ENCODE measurements around the gene WDR19. TPM values are rescaled to one million over a fixed set of nuclear protein-coding genes. Genes with fewer than 3 reads are reported as not detected.
A peak's percentile ranks its signal among the peaks of the same experiment; 100 is the strongest.
"Not testable (repeated sequence)": the region's sequence is repeated elsewhere in the genome, so short reads cannot be mapped to it uniquely, and the experiment has no call there.

Gene WDR19
- total RNA-seq (12.1 TPM), polyA plus RNA-seq (1 to 10 TPM; 1.7 to 2.7 (median 2.6) TPM)

DNA sequence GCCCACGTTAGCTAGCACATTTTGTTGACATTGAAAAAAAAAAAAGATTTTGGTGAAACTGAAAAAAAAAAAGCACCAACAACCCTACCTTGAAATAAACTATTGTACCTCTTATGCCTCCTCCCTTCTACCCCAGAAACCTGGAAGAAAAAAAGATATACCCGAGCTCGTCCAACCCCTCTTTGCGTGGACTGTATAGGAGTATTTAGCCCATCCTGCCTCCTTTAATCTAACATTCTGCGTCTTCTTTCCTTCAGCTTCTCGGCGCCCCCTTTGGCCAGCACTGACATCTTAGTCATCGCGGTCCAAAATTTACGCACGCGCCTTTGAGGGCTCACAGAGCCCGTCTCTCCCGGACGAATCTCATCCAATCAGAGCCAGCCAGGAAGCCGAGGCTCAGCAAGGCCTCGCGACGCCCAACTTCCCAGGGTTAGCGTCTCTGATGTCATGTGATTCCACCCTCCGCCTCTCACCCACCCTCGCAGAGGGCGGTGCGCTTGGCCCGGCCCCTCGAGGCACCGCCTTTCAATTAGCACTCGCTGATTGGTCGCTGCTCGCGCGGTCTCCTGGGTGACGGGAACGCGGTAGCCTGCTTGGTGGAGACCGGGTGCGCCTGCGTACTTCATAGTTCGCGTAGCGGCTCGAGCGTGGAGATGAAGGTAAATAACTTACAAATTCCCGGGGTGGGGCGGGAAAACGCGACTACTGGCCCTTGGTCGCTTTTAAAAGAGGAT is at the start of gene WDR19:
WDR19 (plus strand) TSS at position 625 of the 734 bp plus-strand sequence; CDS start at position 654, 29 bp downstream.
- no peaks in the 10 kb centered on the region for H3K36me3 Mint-ChIP-seq
- H3K4me3 Mint-ChIP-seq: peak within 1 kb of the TSS in 1 of 4 donors; percentile 44
- no peaks in the 10 kb centered on the region for H3K9me3 ChIP-seq (ENCODE audit: control insufficient read depth in 2 of 2, low read length in 2 of 2)
- H3K27me3 Mint-ChIP-seq: peaks cover 30% of the 10 kb centered on the region
- H3K4me1 ChIP-seq (ENCODE audit: control insufficient read depth, insufficient read depth, low read length, poor library complexity, severe bottlenecking): peaks cover 16% of the 10 kb centered on the region
- H3K36me3 ChIP-seq (ENCODE audit: control insufficient read depth, insufficient read depth, low read length): no peaks in the 10 kb centered on the region
- H3K27ac Mint-ChIP-seq: no peak within 1 kb of the TSS
- H3K27me3 ChIP-seq (ENCODE audit: control insufficient read depth, insufficient read depth, low read length): peaks cover under 1% of the 10 kb centered on the region
- peaks cover 0 to 13% (median 4%) of the 10 kb centered on the region in 4 donors for H3K4me1 Mint-ChIP-seq
- DNase-seq: peak; percentile 97 to 99 (median 98)
- no peaks in the 10 kb centered on the region for H3K9me3 Mint-ChIP-seq
- peak; percentile 97 to 98 for ATAC-seq (ENCODE audit: low read depth in 2 of 2)
- peak within 1 kb of the TSS; percentile 81 for H3K27ac ChIP-seq (ENCODE audit: insufficient read depth, low read length, poor library complexity, severe bottlenecking)
- peak within 1 kb of the TSS; percentile 92 for H3K4me3 ChIP-seq (ENCODE audit: low read depth, low read length)

DNA sequence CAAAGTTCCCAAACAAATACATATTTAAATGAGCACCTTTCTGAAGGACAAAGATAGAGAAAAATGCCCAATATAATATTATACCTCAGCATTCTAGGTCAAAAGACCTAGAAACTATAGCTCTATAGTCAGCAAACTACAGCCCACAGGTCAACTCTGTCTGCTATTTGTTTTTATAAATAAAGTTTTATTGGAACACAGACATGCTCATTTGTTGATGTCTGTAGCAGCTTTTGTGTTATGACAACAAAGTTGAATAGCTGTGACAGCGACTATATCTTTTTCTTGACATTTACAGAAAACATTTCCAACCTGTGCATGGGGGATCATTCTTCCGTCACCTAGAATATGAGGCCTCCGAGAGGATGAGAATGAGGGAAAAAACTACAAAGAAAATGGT is 48.7 kb upstream of the WDR19 start:
- H3K27me3 ChIP-seq (ENCODE audit: control insufficient read depth, insufficient read depth, low read length): no peaks in the 10 kb centered on the region
- H3K27ac Mint-ChIP-seq: no peak overlapping the region
- no peaks in the 10 kb centered on the region for H3K9me3 Mint-ChIP-seq
- ATAC-seq (ENCODE audit: low read depth in 2 of 2) (no peak), DNase-seq (no peak)
- peaks cover 5% of the 10 kb centered on the region for H3K4me1 ChIP-seq (ENCODE audit: control insufficient read depth, insufficient read depth, low read length, poor library complexity, severe bottlenecking)
- H3K27ac ChIP-seq (ENCODE audit: insufficient read depth, low read length, poor library complexity, severe bottlenecking): no peak overlapping the region
- no peaks in the 10 kb centered on the region for H3K36me3 ChIP-seq (ENCODE audit: control insufficient read depth, insufficient read depth, low read length)
- H3K4me3 ChIP-seq (ENCODE audit: low read depth, low read length): no peak overlapping the region
- H3K27me3 Mint-ChIP-seq: no peaks in the 10 kb centered on the region
- H3K4me1 Mint-ChIP-seq: peaks cover 0 to 9% (median 4%) of the 10 kb centered on the region in 4 donors
- H3K36me3 Mint-ChIP-seq: peaks cover 13% of the 10 kb centered on the region
- no peak overlapping the region for H3K4me3 Mint-ChIP-seq
- no peaks in the 10 kb centered on the region for H3K9me3 ChIP-seq (ENCODE audit: control insufficient read depth in 2 of 2, low read length in 2 of 2)

DNA sequence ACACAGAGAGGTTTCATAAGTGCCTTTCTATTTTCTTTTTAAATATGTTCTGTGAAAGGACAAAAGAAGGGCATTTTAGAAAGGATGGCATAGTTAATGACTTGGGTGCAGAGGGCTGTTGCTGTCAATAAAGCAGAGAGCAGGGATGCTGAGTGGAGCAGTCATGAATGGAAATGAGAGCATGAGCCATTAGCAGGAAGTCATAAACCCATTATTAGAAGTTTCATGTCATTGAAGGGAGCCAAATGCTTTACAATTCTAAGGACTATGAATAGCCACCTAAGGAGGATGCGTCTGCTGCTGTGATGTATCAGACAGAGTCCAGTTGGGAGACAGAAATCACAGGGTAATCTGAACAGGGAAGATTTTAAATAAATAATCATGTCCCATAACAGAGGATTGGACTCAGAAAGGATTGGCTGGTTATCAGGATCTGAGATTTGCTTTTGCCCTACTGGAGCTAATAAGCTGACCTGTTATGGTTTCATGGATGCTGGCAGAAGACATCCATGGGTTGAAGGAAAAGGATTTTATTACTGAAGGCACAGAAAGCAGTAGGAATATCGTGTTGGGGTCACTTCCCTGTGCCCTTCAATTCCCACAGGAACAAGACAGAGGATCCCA is 47.5 kb upstream of the WDR19 start:
- H3K9me3 ChIP-seq (ENCODE audit: control insufficient read depth in 2 of 2, low read length in 2 of 2): no peaks in the 10 kb centered on the region
- Mint-ChIP-seq H3K27me3 (no peaks in the 10 kb centered on the region), H3K9me3 (no peaks in the 10 kb centered on the region), H3K27ac (peak overlapping the region in 1 of 3 donors; percentile 67), H3K4me1 (peaks cover 0 to 9% (median 4%) of the 10 kb centered on the region in 4 donors), H3K36me3 (peaks cover 11% of the 10 kb centered on the region), H3K4me3 (no peak overlapping the region)
- H3K4me3 ChIP-seq (ENCODE audit: low read depth, low read length): peak overlapping the region; percentile 43
- H3K27ac ChIP-seq (ENCODE audit: insufficient read depth, low read length, poor library complexity, severe bottlenecking): no peak overlapping the region
- DNase-seq (peak in 1 of 3 donors; percentile 17), ATAC-seq (ENCODE audit: low read depth in 2 of 2) (no peak)
- no peaks in the 10 kb centered on the region for H3K36me3 ChIP-seq (ENCODE audit: control insufficient read depth, insufficient read depth, low read length)
- H3K4me1 ChIP-seq (ENCODE audit: control insufficient read depth, insufficient read depth, low read length, poor library complexity, severe bottlenecking): peaks cover 5% of the 10 kb centered on the region
- H3K27me3 ChIP-seq (ENCODE audit: control insufficient read depth, insufficient read depth, low read length): no peaks in the 10 kb centered on the region

DNA sequence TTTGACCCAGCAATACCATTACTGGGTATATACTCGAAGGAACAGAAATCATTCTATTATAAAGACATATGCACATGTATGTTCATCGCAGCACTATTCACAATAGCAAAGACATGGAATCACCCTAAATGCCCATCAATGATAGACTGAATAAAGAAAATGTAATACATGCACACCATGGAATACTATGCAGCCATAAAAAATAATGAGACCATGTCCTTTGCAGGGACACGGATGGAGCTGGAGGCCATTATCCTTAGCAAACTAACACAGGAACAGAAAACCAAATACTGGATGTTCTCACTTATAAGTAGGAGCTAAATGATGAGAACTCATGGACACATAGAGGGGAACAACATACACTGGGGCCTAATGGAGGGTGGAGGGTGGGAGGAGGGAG is 44.1 kb upstream of the WDR19 start:
- DNase-seq; H3K27ac Mint-ChIP-seq; H3K27me3 Mint-ChIP-seq; H3K4me1 Mint-ChIP-seq; H3K36me3 ChIP-seq (ENCODE audit: control insufficient read depth, insufficient read depth, low read length); H3K27me3 ChIP-seq (ENCODE audit: control insufficient read depth, insufficient read depth, low read length); H3K9me3 ChIP-seq (ENCODE audit: control insufficient read depth in 2 of 2, low read length in 2 of 2); H3K27ac ChIP-seq (ENCODE audit: insufficient read depth, low read length, poor library complexity, severe bottlenecking); ATAC-seq (ENCODE audit: low read depth in 2 of 2); H3K4me3 ChIP-seq (ENCODE audit: low read depth, low read length); H3K36me3 Mint-ChIP-seq; H3K4me1 ChIP-seq (ENCODE audit: control insufficient read depth, insufficient read depth, low read length, poor library complexity, severe bottlenecking); H3K4me3 Mint-ChIP-seq; H3K9me3 Mint-ChIP-seq: not testable (repeated sequence)

DNA sequence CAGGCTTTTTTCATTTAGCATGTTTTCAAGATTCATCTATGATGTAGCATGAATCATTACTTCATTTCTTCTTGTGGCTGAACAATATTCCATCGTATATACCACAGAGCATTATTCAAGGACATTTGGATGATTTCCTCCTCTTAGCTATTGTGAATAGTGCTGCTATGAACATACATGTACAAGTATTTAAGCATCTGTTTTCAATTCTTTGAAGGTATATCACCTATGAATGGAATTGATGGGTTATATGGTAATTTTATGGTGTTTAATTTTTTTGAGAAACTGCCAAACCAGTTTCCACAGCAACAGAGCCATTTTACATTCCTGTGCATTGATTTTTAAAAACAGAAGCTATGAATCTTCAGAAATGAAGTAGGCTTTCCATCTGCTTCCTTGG is 36.1 kb upstream of the WDR19 start:
- Mint-ChIP-seq H3K27me3 (no peaks in the 10 kb centered on the region), H3K4me1 (no peaks in the 10 kb centered on the region), H3K27ac (no peak overlapping the region), H3K36me3 (no peaks in the 10 kb centered on the region), H3K9me3 (no peaks in the 10 kb centered on the region), H3K4me3 (no peak overlapping the region)
- no peak for ATAC-seq (ENCODE audit: low read depth in 2 of 2)
- Histone ChIP-seq H3K27ac (ENCODE audit: insufficient read depth, low read length, poor library complexity, severe bottlenecking) (no peak overlapping the region), H3K36me3 (ENCODE audit: control insufficient read depth, insufficient read depth, low read length) (no peaks in the 10 kb centered on the region), H3K4me1 (ENCODE audit: control insufficient read depth, insufficient read depth, low read length, poor library complexity, severe bottlenecking) (no peaks in the 10 kb centered on the region), H3K4me3 (ENCODE audit: low read depth, low read length) (no peak overlapping the region), H3K27me3 (ENCODE audit: control insufficient read depth, insufficient read depth, low read length) (no peaks in the 10 kb centered on the region), H3K9me3 (ENCODE audit: control insufficient read depth in 2 of 2, low read length in 2 of 2) (no peaks in the 10 kb centered on the region)
- DNase-seq: no peak

DNA sequence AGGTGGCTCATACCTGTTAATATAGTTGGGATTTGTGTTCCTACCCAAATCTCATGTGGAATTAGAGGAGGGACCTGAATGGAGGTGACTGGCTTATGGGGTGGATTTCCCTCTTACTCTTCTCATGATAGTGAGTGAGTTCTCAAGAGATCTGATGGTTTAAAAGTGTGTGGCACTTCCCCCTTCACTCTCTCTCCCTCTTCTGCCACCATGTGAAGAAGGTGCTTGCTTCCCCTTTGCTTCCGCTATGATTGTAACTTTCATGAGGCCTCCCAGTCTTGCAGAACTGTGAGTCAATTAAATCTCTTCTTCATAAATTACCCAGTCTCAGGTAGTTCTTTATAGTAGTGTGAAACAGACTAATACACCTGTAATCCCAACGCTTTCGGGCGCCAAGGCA is 28.3 kb upstream of the WDR19 start:
- ATAC-seq (ENCODE audit: low read depth in 2 of 2) (no peak), DNase-seq (no peak)
- H3K4me1 Mint-ChIP-seq: no peaks in the 10 kb centered on the region
- no peaks in the 10 kb centered on the region for H3K9me3 Mint-ChIP-seq
- H3K9me3 ChIP-seq (ENCODE audit: control insufficient read depth in 2 of 2, low read length in 2 of 2): no peaks in the 10 kb centered on the region
- no peak overlapping the region for H3K27ac ChIP-seq (ENCODE audit: insufficient read depth, low read length, poor library complexity, severe bottlenecking)
- no peaks in the 10 kb centered on the region for H3K27me3 ChIP-seq (ENCODE audit: control insufficient read depth, insufficient read depth, low read length)
- no peaks in the 10 kb centered on the region for H3K27me3 Mint-ChIP-seq
- no peak overlapping the region for H3K27ac Mint-ChIP-seq
- H3K4me1 ChIP-seq (ENCODE audit: control insufficient read depth, insufficient read depth, low read length, poor library complexity, severe bottlenecking): no peaks in the 10 kb centered on the region
- no peaks in the 10 kb centered on the region for H3K36me3 Mint-ChIP-seq
- H3K4me3 Mint-ChIP-seq: no peak overlapping the region
- H3K36me3 ChIP-seq (ENCODE audit: control insufficient read depth, insufficient read depth, low read length): no peaks in the 10 kb centered on the region
- no peak overlapping the region for H3K4me3 ChIP-seq (ENCODE audit: low read depth, low read length)

DNA sequence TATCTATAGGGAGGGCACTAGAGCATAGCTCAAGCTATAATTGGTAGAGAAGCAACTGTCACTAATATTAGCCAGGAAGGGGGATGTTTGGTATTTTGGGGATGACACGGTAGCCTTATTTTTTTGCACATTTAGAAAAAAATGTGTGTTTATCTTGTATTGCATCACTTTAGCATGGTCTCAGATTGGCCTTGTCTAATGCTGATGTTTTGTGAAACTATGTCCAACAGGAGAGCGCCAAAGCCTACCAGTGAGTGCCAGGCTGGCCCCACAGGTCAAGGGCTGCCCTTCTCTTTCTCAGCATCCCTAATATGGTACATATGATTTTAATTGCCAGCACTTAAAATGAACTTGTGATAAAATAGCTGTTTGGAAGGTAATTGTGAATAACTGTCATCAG is 24.8 kb upstream of the WDR19 start:
- H3K27me3 ChIP-seq (ENCODE audit: control insufficient read depth, insufficient read depth, low read length): no peaks in the 10 kb centered on the region
- no peak overlapping the region for H3K27ac ChIP-seq (ENCODE audit: insufficient read depth, low read length, poor library complexity, severe bottlenecking)
- H3K4me3 Mint-ChIP-seq: no peak overlapping the region
- H3K4me1 ChIP-seq (ENCODE audit: control insufficient read depth, insufficient read depth, low read length, poor library complexity, severe bottlenecking): no peaks in the 10 kb centered on the region
- H3K36me3 Mint-ChIP-seq: no peaks in the 10 kb centered on the region
- no peaks in the 10 kb centered on the region for H3K36me3 ChIP-seq (ENCODE audit: control insufficient read depth, insufficient read depth, low read length)
- H3K9me3 ChIP-seq (ENCODE audit: control insufficient read depth in 2 of 2, low read length in 2 of 2): no peaks in the 10 kb centered on the region
- peak overlapping the region in 1 of 3 donors; percentile 18 for H3K27ac Mint-ChIP-seq
- peaks cover 16% of the 10 kb centered on the region for H3K27me3 Mint-ChIP-seq
- H3K4me3 ChIP-seq (ENCODE audit: low read depth, low read length): no peak overlapping the region
- DNase-seq (no peak), ATAC-seq (ENCODE audit: low read depth in 2 of 2) (no peak)
- no peaks in the 10 kb centered on the region for H3K9me3 Mint-ChIP-seq
- H3K4me1 Mint-ChIP-seq: no peaks in the 10 kb centered on the region

DNA sequence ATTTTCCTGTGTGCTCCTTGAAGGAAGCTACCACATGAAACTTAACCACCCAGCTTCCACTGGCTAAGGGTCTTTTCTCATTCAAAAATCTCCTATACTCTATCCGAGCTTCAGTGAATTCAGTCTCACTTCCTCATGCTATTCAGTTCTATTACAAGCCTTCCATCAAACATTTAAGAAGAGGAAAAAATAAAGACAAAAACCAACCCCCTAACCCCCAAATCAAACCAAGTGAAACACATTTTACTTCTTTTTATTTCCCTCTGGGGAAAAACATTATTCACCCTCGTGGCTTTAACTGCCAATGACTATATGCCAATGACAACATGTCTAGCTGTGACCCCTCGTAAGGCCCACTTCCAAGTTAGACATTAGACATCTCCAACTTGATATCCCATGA is 16.2 kb upstream of the WDR19 start:
- no peaks in the 10 kb centered on the region for H3K4me1 ChIP-seq (ENCODE audit: control insufficient read depth, insufficient read depth, low read length, poor library complexity, severe bottlenecking)
- H3K4me1 Mint-ChIP-seq: no peaks in the 10 kb centered on the region
- no peaks in the 10 kb centered on the region for H3K9me3 ChIP-seq (ENCODE audit: control insufficient read depth in 2 of 2, low read length in 2 of 2)
- no peaks in the 10 kb centered on the region for H3K36me3 ChIP-seq (ENCODE audit: control insufficient read depth, insufficient read depth, low read length)
- peak overlapping the region in 1 of 3 donors; percentile 26 for H3K27ac Mint-ChIP-seq
- no peak for DNase-seq
- peaks cover 22% of the 10 kb centered on the region for H3K27me3 Mint-ChIP-seq
- H3K27me3 ChIP-seq (ENCODE audit: control insufficient read depth, insufficient read depth, low read length): no peaks in the 10 kb centered on the region
- no peaks in the 10 kb centered on the region for H3K36me3 Mint-ChIP-seq
- H3K4me3 Mint-ChIP-seq: no peak overlapping the region
- no peak for ATAC-seq (ENCODE audit: low read depth in 2 of 2)
- no peak overlapping the region for H3K27ac ChIP-seq (ENCODE audit: insufficient read depth, low read length, poor library complexity, severe bottlenecking)
- H3K9me3 Mint-ChIP-seq: peaks cover 0 to 6% (median 0%) of the 10 kb centered on the region in 7 donors
- H3K4me3 ChIP-seq (ENCODE audit: low read depth, low read length): no peak overlapping the region

Data from CD4-positive, CD25-positive, alpha-beta regulatory T cell (primary cell).